ENCODE data around the gene SH3D21.

SH3D21 gene

GRCh38 chr1:36306902-36307456 lies 811 bp downstream of the SH3D21 start:
- Histone ChIP-seq H3K9me3 (ENCODE audit: control extremely low read depth in 1 of 5, control insufficient read depth in 4 of 5, insufficient read depth in 2 of 5, low read depth in 1 of 5, low read length in 4 of 5) (no peaks in the 10 kb centered on the region), H3K4me1 (ENCODE audit: control extremely low read depth in 1 of 4, control insufficient read depth in 4 of 4, insufficient read depth in 4 of 4, low read length in 3 of 4) (peaks cover 0 to 55% (median 37%) of the 10 kb centered on the region in 4 experiments), H3K4me3 (ENCODE audit: control insufficient read depth in 1 of 7, extremely low read depth in 1 of 7, insufficient read depth in 4 of 7, low read depth in 2 of 7, low read length in 6 of 7) (peak overlapping the region; percentile 42 to 76 (median 72)), H3K27me3 (replicated peaks in 2 of 5; ENCODE audit: control insufficient read depth in 4 of 5, insufficient read depth in 5 of 5, low read length in 4 of 5) (no peaks in the 10 kb centered on the region), H3K27ac (ENCODE audit: insufficient read depth in 1 of 2, low read depth in 1 of 2, low read length in 2 of 2, poor library complexity in 1 of 2, severe bottlenecking in 2 of 2) (peak overlapping the region in 1 of 2 experiments; percentile 34), H3K36me3 (ENCODE audit: control insufficient read depth in 4 of 4, insufficient read depth in 4 of 4, low read length in 3 of 4) (peaks cover 5 to 29% (median 14%) of the 10 kb centered on the region in 4 experiments)
- peak; percentile 88 to 94 (median 93) for DNase-seq
- ChIA-PET POLR2A (interaction anchor here (1.5 kb wide), 2 partner anchors 13 to 158 kb away, joined by 3 to 4 read pairs; partner anchors contain the start of gene TRAPPC3), CTCF (interaction anchor here (1.0 to 3.5 kb wide), 5 partner anchors 9 to 59 kb away, joined by 3 to 9 read pairs (median 5); no protein-coding TSS in a partner anchor)
- WGBS (ENCODE audit: insufficient coverage), result under 1% methylated on average over 26 of the region's 46 CpGs

- Histone ChIP-seq H3K27me3 (replicated peaks in 2 of 5; ENCODE audit: control insufficient read depth in 4 of 5, insufficient read depth in 5 of 5, low read length in 4 of 5) (no peaks in the 10 kb centered on the region), H3K27ac (ENCODE audit: insufficient read depth in 1 of 2, low read depth in 1 of 2, low read length in 2 of 2, poor library complexity in 1 of 2, severe bottlenecking in 2 of 2) (peak overlapping the region in 1 of 2 experiments; percentile 34), H3K9me3 (ENCODE audit: control extremely low read depth in 1 of 5, control insufficient read depth in 4 of 5, insufficient read depth in 2 of 5, low read depth in 1 of 5, low read length in 4 of 5) (no peaks in the 10 kb centered on the region), H3K4me3 (ENCODE audit: control insufficient read depth in 1 of 7, extremely low read depth in 1 of 7, insufficient read depth in 4 of 7, low read depth in 2 of 7, low read length in 6 of 7) (peak overlapping the region in 5 of 7 experiments; percentile 42 to 76 (median 75)), H3K4me1 (ENCODE audit: control extremely low read depth in 1 of 4, control insufficient read depth in 4 of 4, insufficient read depth in 4 of 4, low read length in 3 of 4) (peaks cover 0 to 50% (median 37%) of the 10 kb centered on the region in 4 experiments), H3K36me3 (ENCODE audit: control insufficient read depth in 4 of 4, insufficient read depth in 4 of 4, low read length in 3 of 4) (peaks cover 0 to 21% (median 7%) of the 10 kb centered on the region in 4 experiments)
- CTCF ChIA-PET, result interaction anchor here (1.0 to 3.5 kb wide), 5 partner anchors 7 to 60 kb away, joined by 3 to 10 read pairs (median 5); no protein-coding TSS in a partner anchor
- WGBS (ENCODE audit: insufficient coverage), result 90% methylated on average over 9 of the region's 10 CpGs
- POLR2A ChIA-PET, result interaction anchor here (1.5 kb wide), 2 partner anchors 12 to 159 kb away, joined by 3 to 4 read pairs; partner anchors contain the start of gene TRAPPC3
- DNase-seq, result no peak
These were observed 1.6 kb downstream of the SH3D21 start for GRCh38 chr1:36307601-36308330.

- no peak for DNase-seq
- Histone ChIP-seq H3K4me1 (ENCODE audit: control extremely low read depth in 1 of 4, control insufficient read depth in 4 of 4, insufficient read depth in 4 of 4, low read length in 3 of 4) (peaks cover 0 to 36% (median 29%) of the 10 kb centered on the region in 4 experiments), H3K27me3 (replicated peaks in 2 of 5; ENCODE audit: control insufficient read depth in 4 of 5, insufficient read depth in 5 of 5, low read length in 4 of 5) (no peaks in the 10 kb centered on the region), H3K4me3 (ENCODE audit: control insufficient read depth in 1 of 7, extremely low read depth in 1 of 7, insufficient read depth in 4 of 7, low read depth in 2 of 7, low read length in 6 of 7) (no peak overlapping the region), H3K36me3 (ENCODE audit: control insufficient read depth in 4 of 4, insufficient read depth in 4 of 4, low read length in 3 of 4) (peaks cover 0 to 8% (median 0%) of the 10 kb centered on the region in 4 experiments), H3K27ac (ENCODE audit: insufficient read depth in 1 of 2, low read depth in 1 of 2, low read length in 2 of 2, poor library complexity in 1 of 2, severe bottlenecking in 2 of 2) (no peak overlapping the region), H3K9me3 (ENCODE audit: control extremely low read depth in 1 of 5, control insufficient read depth in 4 of 5, insufficient read depth in 2 of 5, low read depth in 1 of 5, low read length in 4 of 5) (no peaks in the 10 kb centered on the region)
- CTCF ChIA-PET, result interaction anchor here (0.8 to 3.5 kb wide), 3 partner anchors 9 to 59 kb away, joined by 3 to 10 read pairs (median 9); no protein-coding TSS in a partner anchor
- POLR2A ChIA-PET, result no interaction called here
- WGBS (ENCODE audit: insufficient coverage), result 96% methylated on average over 3 of the region's 7 CpGs
These were observed 3.2 kb downstream of the SH3D21 start for GRCh38 chr1:36309397-36309796.

- Histone ChIP-seq H3K4me1 (ENCODE audit: control extremely low read depth in 1 of 4, control insufficient read depth in 4 of 4, insufficient read depth in 4 of 4, low read length in 3 of 4) (peaks cover 4 to 43% (median 40%) of the 10 kb centered on the region in 4 experiments), H3K36me3 (ENCODE audit: control insufficient read depth in 4 of 4, insufficient read depth in 4 of 4, low read length in 3 of 4) (peaks cover 0 to 16% (median 1%) of the 10 kb centered on the region in 4 experiments), H3K9me3 (ENCODE audit: control extremely low read depth in 1 of 5, control insufficient read depth in 4 of 5, insufficient read depth in 2 of 5, low read depth in 1 of 5, low read length in 4 of 5) (no peaks in the 10 kb centered on the region), H3K27me3 (replicated peaks in 2 of 5; ENCODE audit: control insufficient read depth in 4 of 5, insufficient read depth in 5 of 5, low read length in 4 of 5) (no peaks in the 10 kb centered on the region), H3K27ac (ENCODE audit: insufficient read depth in 1 of 2, low read depth in 1 of 2, low read length in 2 of 2, poor library complexity in 1 of 2, severe bottlenecking in 2 of 2) (peak overlapping the region in 1 of 2 experiments; percentile 43), H3K4me3 (ENCODE audit: control insufficient read depth in 1 of 7, extremely low read depth in 1 of 7, insufficient read depth in 4 of 7, low read depth in 2 of 7, low read length in 6 of 7) (peak overlapping the region in 6 of 7 experiments; percentile 35 to 86 (median 70))
- WGBS (ENCODE audit: insufficient coverage), result 4% methylated on average over 3 of the region's 16 CpGs
- CTCF ChIA-PET, result interaction anchor here (1.0 kb wide), 1 partner anchor 31 kb away, joined by 3 read pairs; no protein-coding TSS in a partner anchor
- DNase-seq, result peak; percentile 55 to 90 (median 86)
- POLR2A ChIA-PET, result interaction anchor here (1.1 to 1.2 kb wide), 2 partner anchors 14 to 30 kb away, joined by 3 to 4 read pairs; partner anchors contain the start of gene SH3D21
These were observed 14.2 kb downstream of the SH3D21 start for GRCh38 chr1:36320291-36320761.

- Histone ChIP-seq H3K27ac (ENCODE audit: insufficient read depth in 1 of 2, low read depth in 1 of 2, low read length in 2 of 2, poor library complexity in 1 of 2, severe bottlenecking in 2 of 2) (peak overlapping the region in 1 of 2 experiments; percentile 43), H3K4me1 (ENCODE audit: control extremely low read depth in 1 of 4, control insufficient read depth in 4 of 4, insufficient read depth in 4 of 4, low read length in 3 of 4) (peaks cover 4 to 43% (median 41%) of the 10 kb centered on the region in 4 experiments), H3K4me3 (ENCODE audit: control insufficient read depth in 1 of 7, extremely low read depth in 1 of 7, insufficient read depth in 4 of 7, low read depth in 2 of 7, low read length in 6 of 7) (peak overlapping the region in 6 of 7 experiments; percentile 35 to 86 (median 70)), H3K9me3 (ENCODE audit: control extremely low read depth in 1 of 5, control insufficient read depth in 4 of 5, insufficient read depth in 2 of 5, low read depth in 1 of 5, low read length in 4 of 5) (no peaks in the 10 kb centered on the region), H3K27me3 (replicated peaks in 2 of 5; ENCODE audit: control insufficient read depth in 4 of 5, insufficient read depth in 5 of 5, low read length in 4 of 5) (no peaks in the 10 kb centered on the region), H3K36me3 (ENCODE audit: control insufficient read depth in 4 of 4, insufficient read depth in 4 of 4, low read length in 3 of 4) (peaks cover 0 to 16% (median 1%) of the 10 kb centered on the region in 4 experiments)
- DNase-seq, result no peak
- ChIA-PET POLR2A (interaction anchor here (1.1 kb wide), 1 partner anchor 29 kb away, joined by 3 read pairs; no protein-coding TSS in a partner anchor), CTCF (interaction anchor here (1.0 to 1.5 kb wide), 2 partner anchors 22 to 31 kb away, joined by 3 to 8 read pairs; no protein-coding TSS in a partner anchor)
- WGBS (ENCODE audit: insufficient coverage), result 3% methylated on average over 20 of the region's 23 CpGs
These were observed 14.6 kb downstream of the SH3D21 start for GRCh38 chr1:36320767-36321118.

- H3K36me3 ChIP-seq (ENCODE audit: control insufficient read depth in 4 of 4, insufficient read depth in 4 of 4, low read length in 3 of 4), result peaks cover 0 to 16% (median 1%) of the 10 kb centered on the region in 4 experiments
- H3K4me1 ChIP-seq (ENCODE audit: control extremely low read depth in 1 of 4, control insufficient read depth in 4 of 4, insufficient read depth in 4 of 4, low read length in 3 of 4), result peaks cover 4 to 48% (median 46%) of the 10 kb centered on the region in 4 experiments
- POLR2A ChIA-PET, result interaction anchor here (1.1 kb wide), 1 partner anchor 29 kb away, joined by 3 read pairs; no protein-coding TSS in a partner anchor
- peak overlapping the region in 6 of 7 experiments; percentile 35 to 86 (median 70) for H3K4me3 ChIP-seq (ENCODE audit: control insufficient read depth in 1 of 7, extremely low read depth in 1 of 7, insufficient read depth in 4 of 7, low read depth in 2 of 7, low read length in 6 of 7)
- peak in 2 of 3 donors; percentile 57 to 65 for DNase-seq
- H3K27ac ChIP-seq (ENCODE audit: insufficient read depth in 1 of 2, low read depth in 1 of 2, low read length in 2 of 2, poor library complexity in 1 of 2, severe bottlenecking in 2 of 2), result peak overlapping the region in 1 of 2 experiments; percentile 43
- WGBS (ENCODE audit: insufficient coverage), result 15% methylated on average over 59 of the region's 59 CpGs
- no peaks in the 10 kb centered on the region for H3K27me3 ChIP-seq (replicated peaks in 2 of 5; ENCODE audit: control insufficient read depth in 4 of 5, insufficient read depth in 5 of 5, low read length in 4 of 5)
- CTCF ChIA-PET, result interaction anchor here (1.5 kb wide), 1 partner anchor 21 kb away, joined by 8 read pairs; no protein-coding TSS in a partner anchor
- no peaks in the 10 kb centered on the region for H3K9me3 ChIP-seq (ENCODE audit: control extremely low read depth in 1 of 5, control insufficient read depth in 4 of 5, insufficient read depth in 2 of 5, low read depth in 1 of 5, low read length in 4 of 5)
These were observed 15.2 kb downstream of the SH3D21 start for GRCh38 chr1:36321119-36321951.
